HG03097 (cell line): ENCODE data around the gene C1QTNF8.

Source experiments
- ATAC-seq: cut with Tn5 transposase; IDR thresholded peaks from one replicate; pipeline ENCODE4 v1.9.1; 2021; ENCODE audit not compliant: unreplicated experiment, low FRiP score

The C1QTNF8 gene

GRCh38 chr16:1127971-1128715, 32.1 kb upstream of the C1QTNF8 start:
- no peak for ATAC-seq

GRCh38 chr16:1127101-1127500, 31.1 kb upstream of the C1QTNF8 start:
- no peak for ATAC-seq

GRCh38 chr16:1126586-1126985, 30.5 kb upstream of the C1QTNF8 start:
- ATAC-seq, result no peak

DNA sequence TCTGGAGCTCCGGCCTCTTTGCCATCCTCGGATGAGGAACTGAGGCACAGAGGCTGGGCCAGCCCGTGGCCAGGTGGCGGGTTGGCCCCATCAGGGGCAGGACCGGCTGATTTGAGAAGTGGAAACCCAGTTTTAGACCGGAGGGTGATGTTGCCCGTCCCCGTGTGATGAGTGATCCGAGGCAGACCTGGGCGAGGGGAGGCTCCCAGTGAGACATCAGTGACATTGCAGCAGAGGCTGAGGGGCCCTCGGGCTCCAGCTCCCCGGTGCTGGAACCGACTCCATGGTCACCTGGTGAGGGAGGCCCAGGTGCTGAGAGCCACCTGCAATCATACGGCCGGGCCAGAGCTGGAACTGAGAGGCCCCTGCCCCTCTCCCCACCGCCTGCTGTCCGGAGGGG, 30.0 kb upstream of the C1QTNF8 start:
- no peak for ATAC-seq

GRCh38 chr16:1125471-1125870, 29.4 kb upstream of the C1QTNF8 start:
- ATAC-seq, result no peak

DNA sequence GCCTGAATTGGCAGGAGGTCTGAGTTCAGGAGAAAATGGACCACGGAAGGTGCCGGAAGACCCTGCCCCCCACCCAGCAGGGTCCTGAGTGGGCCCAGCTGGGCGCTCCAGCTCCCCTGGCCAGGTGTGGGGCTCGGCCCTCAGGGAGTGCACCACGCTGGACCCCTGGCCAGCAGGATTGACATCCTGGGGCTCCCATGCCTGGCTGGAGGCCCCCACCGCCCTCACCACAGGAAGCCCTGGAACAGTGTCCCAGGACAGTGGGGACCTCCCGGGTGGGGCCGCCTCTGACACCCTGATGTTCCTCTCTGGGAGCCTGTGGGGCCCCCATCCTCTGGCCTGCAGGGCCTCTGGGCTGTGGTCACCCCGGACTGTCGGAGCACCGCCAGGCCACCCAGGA, 28.8 kb upstream of the C1QTNF8 start:
- ATAC-seq, result no peak

- no peak for ATAC-seq
Measured at GRCh38 chr16:1124291-1124690, 28.2 kb upstream of the C1QTNF8 start.

DNA sequence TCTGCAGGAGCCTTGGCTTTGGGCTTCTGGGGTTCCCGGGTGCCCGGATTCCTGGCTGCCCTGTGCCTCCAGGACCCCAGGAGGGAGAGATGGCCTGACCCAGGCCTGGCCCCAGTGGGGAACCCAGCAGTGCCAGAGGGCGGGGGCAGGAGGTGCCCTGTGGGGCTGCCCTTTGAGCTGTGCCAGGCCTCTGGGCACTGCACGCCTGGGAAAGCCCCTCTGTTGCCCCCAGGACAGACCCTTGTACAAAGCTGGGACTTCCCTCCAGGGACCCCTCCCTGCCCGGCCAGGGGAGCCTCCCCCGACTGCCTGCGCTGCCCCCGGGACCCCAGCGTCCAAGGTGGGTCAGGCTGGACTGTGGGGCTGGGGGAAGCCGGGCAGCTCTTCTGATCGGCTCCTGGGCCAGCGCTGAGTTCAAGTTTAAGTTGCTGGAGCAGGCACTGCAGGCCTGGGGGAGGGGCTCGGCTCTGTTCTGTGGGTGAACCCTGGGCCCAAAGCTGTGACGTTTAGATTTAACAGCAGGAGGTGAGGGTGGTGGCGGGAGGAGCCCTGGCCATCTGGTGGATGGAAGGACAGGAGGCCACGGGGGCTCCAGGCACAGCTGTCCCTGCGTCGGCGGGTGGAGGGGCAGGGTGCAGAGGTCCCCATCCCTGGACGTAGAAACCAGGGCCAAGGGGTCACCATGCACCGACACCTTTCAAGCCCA, 27.6 kb upstream of the C1QTNF8 start:
- no peak for ATAC-seq

- ATAC-seq, result no peak
Measured at GRCh38 chr16:1122398-1122765, 26.3 kb upstream of the C1QTNF8 start.

- no peak for ATAC-seq
Measured at GRCh38 chr16:1121601-1122397, 25.8 kb upstream of the C1QTNF8 start.

GRCh38 chr16:1121009-1121408, 25.0 kb upstream of the C1QTNF8 start:
- no peak for ATAC-seq

DNA sequence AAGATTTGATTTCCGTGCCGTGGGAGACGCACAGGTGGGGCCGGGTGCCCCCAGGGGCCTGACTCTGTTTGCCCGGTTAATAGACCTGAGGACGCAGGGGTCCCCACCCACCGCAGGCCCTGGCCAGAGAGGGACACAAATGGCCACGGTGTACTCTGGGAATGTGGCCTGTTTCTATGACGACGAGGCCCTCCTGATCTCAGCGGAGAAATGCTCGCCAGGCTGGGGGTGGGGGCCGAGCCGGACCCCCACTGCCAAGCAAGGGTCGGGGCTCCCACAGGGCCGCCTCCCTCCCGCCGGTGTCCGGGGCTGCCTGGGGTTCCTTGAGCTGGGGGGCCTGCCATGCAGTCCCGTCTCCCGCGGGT, 24.5 kb upstream of the C1QTNF8 start:
- ATAC-seq, result no peak

- ATAC-seq, result no peak
Measured at GRCh38 chr16:1119766-1120576, 23.9 kb upstream of the C1QTNF8 start.

GRCh38 chr16:1119129-1119528, 23.1 kb upstream of the C1QTNF8 start:
- ATAC-seq, result no peak

GRCh38 chr16:1117926-1118325, 21.9 kb upstream of the C1QTNF8 start:
- ATAC-seq, result no peak

DNA sequence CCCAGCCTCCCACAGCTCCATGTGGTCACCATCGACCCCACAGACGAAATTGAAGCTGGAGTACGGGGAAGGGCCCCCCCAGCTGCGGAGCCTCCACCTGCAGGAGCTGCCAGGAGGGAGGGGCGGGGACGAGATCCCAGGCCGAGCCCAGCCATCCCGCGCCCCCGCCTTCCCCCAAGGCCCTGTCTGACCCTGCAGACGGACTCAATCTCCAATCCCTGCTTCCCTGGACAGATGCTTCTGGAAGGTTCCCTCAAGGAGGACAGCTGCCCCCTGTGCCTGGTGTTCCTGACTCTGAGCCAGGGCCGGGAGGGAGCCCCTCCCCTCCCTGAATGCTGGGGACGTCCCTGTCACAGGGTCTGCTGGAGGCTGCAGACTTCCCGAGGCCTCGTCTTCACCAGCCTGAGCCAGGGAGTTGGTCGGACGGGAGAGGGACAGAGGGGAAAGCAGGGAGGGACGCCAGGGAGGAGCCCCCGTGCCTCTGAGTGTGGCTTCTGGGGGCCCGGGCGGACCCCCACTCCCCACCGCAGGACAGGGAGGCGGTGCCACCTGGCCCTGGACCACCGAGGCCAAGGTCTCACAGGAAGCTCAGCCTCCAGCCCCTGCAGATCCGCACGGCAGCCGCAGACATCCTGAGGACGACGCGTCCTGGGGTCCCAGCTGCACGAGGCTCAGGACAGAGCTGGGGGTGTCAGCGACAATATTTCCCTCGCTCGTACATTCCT, 21.3 kb upstream of the C1QTNF8 start:
- ATAC-seq, result no peak

- no peak for ATAC-seq
Measured at GRCh38 chr16:1116693-1117077, 20.6 kb upstream of the C1QTNF8 start.

DNA sequence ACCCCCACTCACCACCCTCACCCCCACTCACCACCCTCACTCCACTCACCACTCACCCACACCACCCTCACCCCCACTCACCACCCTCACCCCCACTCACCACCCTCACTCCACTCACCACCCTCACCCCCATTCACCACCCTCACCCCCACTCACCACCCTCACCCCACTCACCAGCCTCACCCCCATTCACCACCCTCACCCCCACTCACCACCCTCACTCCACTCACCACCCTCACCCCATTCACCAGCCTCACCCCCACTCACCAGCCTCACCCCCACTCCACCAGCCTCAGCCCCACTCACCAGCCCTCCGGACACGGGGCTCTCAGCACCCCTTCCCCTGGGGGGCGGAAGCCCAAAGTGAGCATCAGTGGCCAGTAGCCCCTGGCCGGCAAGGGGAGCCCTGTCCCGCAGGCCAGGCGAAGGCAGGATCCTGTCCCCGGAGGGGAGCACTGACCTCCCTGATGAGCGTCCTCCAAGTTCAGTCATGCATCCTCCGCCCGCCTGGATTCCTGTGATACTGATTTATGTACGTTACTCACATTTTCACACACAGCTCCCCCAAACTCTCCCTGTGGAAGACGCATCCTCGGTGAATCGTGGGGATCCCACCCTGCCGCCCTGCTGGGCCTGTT, 18.0 kb upstream of the C1QTNF8 start:
- ATAC-seq, result no peak

- no peak for ATAC-seq
Measured at GRCh38 chr16:1113489-1113888, 17.4 kb upstream of the C1QTNF8 start.
